Activated CD4-positive, alpha-beta T cell treated with anti-CD3 and anti-CD28 coated beads, Interleukin-2, amount 50 U/mL, for 24 hours (primary cell): ENCODE measurements around the gene TMEM222.

Experiments
- DNase-seq, 2 donors: peaks; one replicate each; pipeline ENCODE4 v3.0.0-alpha.2; 2020; ENCODE audit warnings: low read depth in 1 of 2, low spot score in 1 of 2

TMEM222 gene

GRCh38 chr1:27358038-27358927, 36.3 kb downstream of the TMEM222 start:
- DNase-seq, result no peak

GRCh38 chr1:27358928-27359313, 37.0 kb downstream of the TMEM222 start:
- no peak for DNase-seq

- DNase-seq, result no peak
These were observed 37.8 kb downstream of the TMEM222 start for GRCh38 chr1:27359822-27360158.

GRCh38 chr1:27360159-27361043, 38.4 kb downstream of the TMEM222 start:
- DNase-seq, result no peak

GRCh38 chr1:27361044-27361402, 39.1 kb downstream of the TMEM222 start:
- DNase-seq, result no peak

GRCh38 chr1:27361553-27361952, 39.6 kb downstream of the TMEM222 start:
- no peak for DNase-seq

GRCh38 chr1:27363766-27364695, 42.1 kb downstream of the TMEM222 start:
- no peak for DNase-seq

GRCh38 chr1:27364696-27365371, 42.9 kb downstream of the TMEM222 start:
- no peak for DNase-seq

GRCh38 chr1:27365372-27366112, 43.6 kb downstream of the TMEM222 start:
- DNase-seq, result peak; percentile 62 to 71

GRCh38 chr1:27366113-27366410, 44.1 kb downstream of the TMEM222 start:
- peak; percentile 43 to 53 for DNase-seq

- no peak for DNase-seq
These were observed 44.6 kb downstream of the TMEM222 start, which contains the start of gene MAP3K6 for GRCh38 chr1:27366411-27367159. Gene MAP3K6 (minus strand): TSS chr1:27366961. CDS start chr1:27366597, 364 bp downstream.

- no peak for DNase-seq
These were observed 45.2 kb downstream of the TMEM222 start for GRCh38 chr1:27367160-27367650.

- no peak for DNase-seq
These were observed 47.1 kb downstream of the TMEM222 start for GRCh38 chr1:27368869-27369582.

- no peak for DNase-seq
These were observed 50.3 kb downstream of the TMEM222 start for GRCh38 chr1:27372022-27372807.

- DNase-seq, result no peak
These were observed 51.1 kb downstream of the TMEM222 start for GRCh38 chr1:27372808-27373690.

GRCh38 chr1:27374362-27375086, 52.6 kb downstream of the TMEM222 start, which contains the start of gene FCN3:
Gene FCN3 (minus strand): TSS chr1:27374824. CDS start chr1:27374818, 6 bp downstream.
- DNase-seq, result no peak
